Keratinocyte (primary cell): ENCODE results near the gene MIS18A. TPM values are rescaled to one million over a fixed set of nuclear protein-coding genes. Genes with fewer than 3 reads are reported as not detected.

Experiments
- DNase-seq: peaks from one replicate; pipeline ENCODE4 v3.0.0-alpha.2; 2011; ENCODE audit warnings: low read depth, missing footprints, low spot score
- FAIRE-seq: peaks from 2 replicates; lab custom pipeline; 2011; peaks lifted over from hg19 to GRCh38; lab: Jason Lieb, UNC
- H2AFZ ChIP-seq: 2 replicates; pipeline ENCODE4 v1.6.0; 2012; ENCODE audit warnings: low read length, control low read depth, inconsistent platforms; ENCODE audit not compliant: control insufficient read depth
- H3K27ac ChIP-seq: 2 replicates; pipeline ENCODE4 v1.5.1; 2011; ENCODE audit warnings: low read length; ENCODE audit not compliant: control insufficient read depth, insufficient read depth
- H3K27me3 ChIP-seq: 3 replicates; pipeline ENCODE4 v1.6.0; 2011; ENCODE audit warnings: low read length; ENCODE audit not compliant: control insufficient read depth, insufficient read depth; ENCODE audit errors: extremely low read depth
- H3K36me3 ChIP-seq, 2 experiments: 2 replicates in 1 of 2; 3 replicates in 1 of 2; pipeline ENCODE4 v1.5.1; 2011; ENCODE audit warnings: low read length in 2 of 2, mild to moderate bottlenecking in 1 of 2; ENCODE audit not compliant: control insufficient read depth in 2 of 2, insufficient read depth in 2 of 2; ENCODE audit errors: extremely low read depth in 1 of 2
- H3K4me1 ChIP-seq: 3 replicates; pipeline ENCODE4 v1.5.1; 2011; ENCODE audit warnings: low read length; ENCODE audit not compliant: control insufficient read depth, insufficient read depth; ENCODE audit errors: extremely low read depth
- H3K4me2 ChIP-seq: 3 replicates; pipeline ENCODE4 v1.6.0; 2011; ENCODE audit warnings: low read depth, low read length; ENCODE audit not compliant: control insufficient read depth, insufficient read depth; ENCODE audit errors: extremely low read depth
- H3K4me3 ChIP-seq, 3 experiments: fragments of 200-600 bp in 1 of 3; sonication (generic) in 1 of 3; 2 replicates in 2 of 3; 3 replicates in 1 of 3; pipeline ENCODE4 v1.5.1; 2011 to 2016; ENCODE audit warnings: low read length in 3 of 3, mild to moderate bottlenecking in 3 of 3, control low read depth in 2 of 3, inconsistent platforms in 1 of 3, low read depth in 1 of 3, mixed read lengths in 1 of 3, mixed run types in 1 of 3, moderate library complexity in 1 of 3; ENCODE audit not compliant: control insufficient read depth in 2 of 3, insufficient read depth in 2 of 3; ENCODE audit errors: extremely low read depth in 1 of 3
- H3K79me2 ChIP-seq: 2 replicates; pipeline ENCODE4 v1.6.0; 2012; ENCODE audit warnings: low read length; ENCODE audit not compliant: control insufficient read depth, insufficient read depth
- H3K9ac ChIP-seq: 3 replicates; pipeline ENCODE4 v1.6.0; 2011; ENCODE audit warnings: low read length; ENCODE audit not compliant: control insufficient read depth, insufficient read depth; ENCODE audit errors: extremely low read depth
- H3K9me1 ChIP-seq: 3 replicates; pipeline ENCODE4 v1.6.0; 2011; ENCODE audit warnings: low read length; ENCODE audit not compliant: control insufficient read depth, insufficient read depth; ENCODE audit errors: extremely low read depth
- H3K9me3 ChIP-seq: 2 replicates; pipeline ENCODE4 v1.5.1; 2012; ENCODE audit warnings: low read depth, low read length; ENCODE audit not compliant: control insufficient read depth
- H4K20me1 ChIP-seq: 3 replicates; pipeline ENCODE4 v1.6.0; 2011; ENCODE audit warnings: low read length; ENCODE audit not compliant: control insufficient read depth, insufficient read depth; ENCODE audit errors: extremely low read depth
- CTCF ChIP-seq, 3 experiments: IDR thresholded peaks in 1 of 3; conservative IDR thresholded peaks in 1 of 3; optimal IDR thresholded peaks in 1 of 3; 2 replicates in 2 of 3; 3 replicates in 1 of 3; pipeline versions ENCODE3 to v1.5.1; 2011; ENCODE audit warnings: low read length in 3 of 3, mild to moderate bottlenecking in 3 of 3, moderate library complexity in 2 of 3, control low read depth in 1 of 3, inconsistent platforms in 1 of 3; ENCODE audit not compliant: insufficient read depth in 2 of 3; ENCODE audit errors: extremely low read depth in 1 of 3
- EZH2 ChIP-seq: IDR thresholded peaks from one replicate; pipeline ENCODE4 v1.6.1; 2012; ENCODE audit warnings: inconsistent platforms, mild to moderate bottlenecking, low read length, moderate library complexity
- dilution Hi-C: fragments of 300-500 bp; cut with MboI; formaldehyde crosslinking; loops from one replicate; pipeline ENCODE4 v1.7.0; 2020; ENCODE audit warnings: low sequenced_read_pairs; ENCODE audit not compliant: extremely low pct_ligation_motif_present
- polyA plus RNA-seq, 5 experiments: library from polyadenylated mRNA; depleted of rRNA in 3 of 5; stranded (reverse) in 3 of 5; stranded (forward) in 1 of 5; unstranded in 1 of 5; fragments of >200 nt; gene quantifications; 1 replicate in 1 of 5; 2 replicates in 3 of 5; 3 replicates in 1 of 5; pipeline versions ENCODE4 v1.2.1 to v1.2.3, GENCODE V29; 2011 to 2012; ENCODE audit warnings: missing spikeins in 2 of 5, low read depth in 1 of 5, low replicate concordance in 1 of 5

MIS18A gene
- polyA plus RNA-seq, 1 donor (not counting 4 experiments of a cell fraction or from before 2014, with no cell fraction given), result 12.1 TPM

- Histone ChIP-seq H3K27ac (no peak overlapping the region), H3K27me3 (no peaks in the 10 kb centered on the region), H4K20me1 (no peaks in the 10 kb centered on the region), H3K36me3 (peaks cover 55 to 64% of the 10 kb centered on the region in 2 experiments), H3K9me1 (no peaks in the 10 kb centered on the region), H3K4me3 (no peak overlapping the region), H3K4me1 (no peaks in the 10 kb centered on the region), H3K9ac (no peak overlapping the region), H3K4me2 (no peak overlapping the region), H3K79me2 (no peaks in the 10 kb centered on the region), H2AFZ (no peak overlapping the region), H3K9me3 (no peaks in the 10 kb centered on the region)
- DNase-seq (no peak), FAIRE-seq (no peak)
- TF ChIP-seq CTCF (optimal IDR thresholded peaks at IDR 0.05 in 1 of 3, IDR thresholded peaks at IDR 0.05 in 1 of 3, conservative IDR thresholded peaks at IDR 0.05 in 1 of 3; ENCODE audit: extremely low read depth in 1 of 3, insufficient read depth in 2 of 3, low read length in 3 of 3), result no peak
- TF ChIP-seq EZH2, result no peak
- dilution Hi-C loops, result no loop called here
Measured at GRCh38 chr21:32319012-32319411, 40.2 kb upstream of the MIS18A start.

GRCh38 chr21:32317726-32318125, 38.9 kb upstream of the MIS18A start:
- no peak for DNase-seq
- H2AFZ ChIP-seq, result no peak overlapping the region
- no peak for TF ChIP-seq EZH2
- TF ChIP-seq CTCF (optimal IDR thresholded peaks at IDR 0.05 in 1 of 3, IDR thresholded peaks at IDR 0.05 in 1 of 3, conservative IDR thresholded peaks at IDR 0.05 in 1 of 3; ENCODE audit: extremely low read depth in 1 of 3, insufficient read depth in 2 of 3, low read length in 3 of 3), result no peak
- no peaks in the 10 kb centered on the region for H4K20me1 ChIP-seq
- FAIRE-seq, result no peak
- no peak overlapping the region for H3K9ac ChIP-seq
- H3K27ac ChIP-seq, result no peak overlapping the region
- H3K4me3 ChIP-seq, result no peak overlapping the region
- dilution Hi-C loops, result no loop called here
- H3K36me3 ChIP-seq, result peaks cover 49 to 58% of the 10 kb centered on the region in 2 experiments
- H3K27me3 ChIP-seq, result no peaks in the 10 kb centered on the region
- H3K9me1 ChIP-seq, result no peaks in the 10 kb centered on the region
- H3K79me2 ChIP-seq, result no peaks in the 10 kb centered on the region
- no peaks in the 10 kb centered on the region for H3K4me1 ChIP-seq
- H3K9me3 ChIP-seq, result no peaks in the 10 kb centered on the region
- H3K4me2 ChIP-seq, result no peak overlapping the region
